Neural cell (in vitro differentiated cells): ENCODE measurements around the gene SP140L.

ENCODE experiments used
- CTCF ChIP-seq: fragments of 450-650 bp; IDR thresholded peaks from 2 replicates; pipeline ENCODE4 v1.5.1; 2014; ENCODE audit warnings: antibody characterized with exemption, mild to moderate bottlenecking, moderate library complexity; ENCODE audit not compliant: poor library complexity, severe bottlenecking
- EP300 ChIP-seq: fragments of 450-650 bp; conservative IDR thresholded peaks from 2 replicates; pipeline ENCODE4 v1.6.1; 2014; ENCODE audit warnings: antibody characterized with exemption, mild to moderate bottlenecking, moderate library complexity; ENCODE audit not compliant: poor library complexity, severe bottlenecking
- EZH2 ChIP-seq: fragments of 200-600, 300-800 bp; shearing (Covaris generic), sonication (generic); IDR thresholded peaks from 2 replicates; pipeline ENCODE4 v1.6.1; 2014; ENCODE audit warnings: antibody characterized with exemption, low read length, borderline replicate concordance, mild to moderate bottlenecking; ENCODE audit not compliant: insufficient read depth, poor library complexity, severe bottlenecking
- POLR2AphosphoS5 ChIP-seq: IDR thresholded peaks from 2 replicates; pipeline ENCODE4 v1.6.1; 2012
- RAD21 ChIP-seq: fragments of 450-650 bp; conservative IDR thresholded peaks from 2 replicates; pipeline ENCODE4 v1.6.1; 2014; ENCODE audit warnings: antibody characterized with exemption, mild to moderate bottlenecking, moderate library complexity
- TAF1 ChIP-seq: IDR thresholded peaks from 2 replicates; pipeline ENCODE4 v1.6.1; 2012; ENCODE audit warnings: low read depth

- TF ChIP-seq CTCF (no peak), POLR2AphosphoS5 (no peak), RAD21 (no peak), EZH2 (no peak), TAF1 (no peak), EP300 (no peak)
Measured at GRCh38 chr2:230430957-230431910, 104.2 kb downstream of the SP140L start.
